Keratinocyte (primary cell): ENCODE measurements around the gene SYCN. TPM values are rescaled to one million over a fixed set of nuclear protein-coding genes. Genes with fewer than 3 reads are reported as not detected.

Experiments
- DNase-seq: peaks from one replicate; pipeline ENCODE4 v3.0.0-alpha.2; 2011; ENCODE audit warnings: low read depth, missing footprints, low spot score
- FAIRE-seq: peaks from 2 replicates; lab custom pipeline; 2011; peaks lifted over from hg19 to GRCh38; lab: Jason Lieb, UNC
- H2AFZ ChIP-seq: 2 replicates; pipeline ENCODE4 v1.6.0; 2012; ENCODE audit warnings: low read length, control low read depth, inconsistent platforms; ENCODE audit not compliant: control insufficient read depth
- H3K27ac ChIP-seq: 2 replicates; pipeline ENCODE4 v1.5.1; 2011; ENCODE audit warnings: low read length; ENCODE audit not compliant: control insufficient read depth, insufficient read depth
- H3K27me3 ChIP-seq: 3 replicates; pipeline ENCODE4 v1.6.0; 2011; ENCODE audit warnings: low read length; ENCODE audit not compliant: control insufficient read depth, insufficient read depth; ENCODE audit errors: extremely low read depth
- H3K36me3 ChIP-seq, 2 experiments: 2 replicates in 1 of 2; 3 replicates in 1 of 2; pipeline ENCODE4 v1.5.1; 2011; ENCODE audit warnings: low read length in 2 of 2, mild to moderate bottlenecking in 1 of 2; ENCODE audit not compliant: control insufficient read depth in 2 of 2, insufficient read depth in 2 of 2; ENCODE audit errors: extremely low read depth in 1 of 2
- H3K4me1 ChIP-seq: 3 replicates; pipeline ENCODE4 v1.5.1; 2011; ENCODE audit warnings: low read length; ENCODE audit not compliant: control insufficient read depth, insufficient read depth; ENCODE audit errors: extremely low read depth
- H3K4me2 ChIP-seq: 3 replicates; pipeline ENCODE4 v1.6.0; 2011; ENCODE audit warnings: low read depth, low read length; ENCODE audit not compliant: control insufficient read depth, insufficient read depth; ENCODE audit errors: extremely low read depth
- H3K4me3 ChIP-seq, 3 experiments: fragments of 200-600 bp in 1 of 3; sonication (generic) in 1 of 3; 2 replicates in 2 of 3; 3 replicates in 1 of 3; pipeline ENCODE4 v1.5.1; 2011 to 2016; ENCODE audit warnings: low read length in 3 of 3, mild to moderate bottlenecking in 3 of 3, control low read depth in 2 of 3, inconsistent platforms in 1 of 3, low read depth in 1 of 3, mixed read lengths in 1 of 3, mixed run types in 1 of 3, moderate library complexity in 1 of 3; ENCODE audit not compliant: control insufficient read depth in 2 of 3, insufficient read depth in 2 of 3; ENCODE audit errors: extremely low read depth in 1 of 3
- H3K79me2 ChIP-seq: 2 replicates; pipeline ENCODE4 v1.6.0; 2012; ENCODE audit warnings: low read length; ENCODE audit not compliant: control insufficient read depth, insufficient read depth
- H3K9ac ChIP-seq: 3 replicates; pipeline ENCODE4 v1.6.0; 2011; ENCODE audit warnings: low read length; ENCODE audit not compliant: control insufficient read depth, insufficient read depth; ENCODE audit errors: extremely low read depth
- H3K9me1 ChIP-seq: 3 replicates; pipeline ENCODE4 v1.6.0; 2011; ENCODE audit warnings: low read length; ENCODE audit not compliant: control insufficient read depth, insufficient read depth; ENCODE audit errors: extremely low read depth
- H3K9me3 ChIP-seq: 2 replicates; pipeline ENCODE4 v1.5.1; 2012; ENCODE audit warnings: low read depth, low read length; ENCODE audit not compliant: control insufficient read depth
- H4K20me1 ChIP-seq: 3 replicates; pipeline ENCODE4 v1.6.0; 2011; ENCODE audit warnings: low read length; ENCODE audit not compliant: control insufficient read depth, insufficient read depth; ENCODE audit errors: extremely low read depth
- EZH2 ChIP-seq: IDR thresholded peaks from one replicate; pipeline ENCODE4 v1.6.1; 2012; ENCODE audit warnings: inconsistent platforms, mild to moderate bottlenecking, low read length, moderate library complexity
- dilution Hi-C: fragments of 300-500 bp; cut with MboI; formaldehyde crosslinking; loops from one replicate; pipeline ENCODE4 v1.7.0; 2020; ENCODE audit warnings: low sequenced_read_pairs; ENCODE audit not compliant: extremely low pct_ligation_motif_present
- polyA plus RNA-seq, 5 experiments: library from polyadenylated mRNA; depleted of rRNA in 3 of 5; stranded (reverse) in 3 of 5; stranded (forward) in 1 of 5; unstranded in 1 of 5; fragments of >200 nt; gene quantifications; 1 replicate in 1 of 5; 2 replicates in 3 of 5; 3 replicates in 1 of 5; pipeline versions ENCODE4 v1.2.1 to v1.2.3, GENCODE V29; 2011 to 2012; ENCODE audit warnings: missing spikeins in 2 of 5, low read depth in 1 of 5, low replicate concordance in 1 of 5
- TF ChIP-seq, protein P1 (sequence below), 3 experiments: IDR thresholded peaks in 1 of 3; conservative IDR thresholded peaks in 1 of 3; optimal IDR thresholded peaks in 1 of 3; 2 replicates in 2 of 3; 3 replicates in 1 of 3; pipeline versions ENCODE3 to v1.5.1; 2011; ENCODE audit warnings: low read length in 3 of 3, mild to moderate bottlenecking in 3 of 3, moderate library complexity in 2 of 3, control low read depth in 1 of 3, inconsistent platforms in 1 of 3; ENCODE audit not compliant: insufficient read depth in 2 of 3; ENCODE audit errors: extremely low read depth in 1 of 3

The SYCN gene
- polyA plus RNA-seq, 1 donor (not counting 4 experiments of a cell fraction or from before 2014, with no cell fraction given) = not detected

DNA sequence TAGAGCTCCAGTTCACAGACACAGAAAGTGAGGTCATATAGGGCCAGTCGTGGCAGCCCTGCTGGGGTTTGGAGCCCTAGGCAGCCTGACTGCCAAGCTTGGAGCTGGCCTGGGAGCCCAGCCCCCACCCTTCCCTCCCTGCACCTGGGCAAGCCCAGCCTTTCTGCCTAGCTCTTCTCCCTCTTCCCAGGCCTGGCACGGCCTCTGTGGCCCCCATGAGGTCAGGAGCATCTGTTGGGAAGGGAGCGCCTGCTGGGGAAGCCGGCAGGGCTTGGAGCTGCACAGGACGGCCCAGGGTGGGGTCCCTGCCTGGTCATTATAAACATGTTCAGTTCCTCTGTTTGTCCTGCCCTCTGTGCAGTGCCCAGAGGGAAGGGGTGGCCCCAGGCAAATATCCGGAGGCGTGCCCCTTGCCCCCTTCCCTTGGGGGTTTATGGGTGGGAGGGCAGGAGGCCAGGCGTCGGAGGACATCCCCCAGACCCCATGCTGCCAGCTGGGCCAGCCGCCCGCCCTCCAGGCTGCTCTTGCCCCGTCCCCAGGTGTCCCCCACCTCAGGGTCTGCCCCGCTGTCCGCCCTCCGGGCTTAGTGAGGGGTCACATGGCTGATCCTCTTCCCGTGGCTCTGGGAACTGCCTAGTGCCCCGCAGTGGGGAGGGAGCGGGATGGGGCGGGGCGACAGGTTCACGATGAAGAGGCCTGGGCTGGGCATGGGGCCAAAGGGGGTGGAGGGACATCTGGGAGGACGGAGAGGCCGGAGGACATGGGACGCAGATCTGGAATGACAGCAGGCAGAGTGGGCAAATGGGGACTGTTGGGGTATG lies 37.3 kb downstream of the SYCN start:
- DNase-seq = no peak
- no peak overlapping the region for H3K4me3 ChIP-seq

DNA sequence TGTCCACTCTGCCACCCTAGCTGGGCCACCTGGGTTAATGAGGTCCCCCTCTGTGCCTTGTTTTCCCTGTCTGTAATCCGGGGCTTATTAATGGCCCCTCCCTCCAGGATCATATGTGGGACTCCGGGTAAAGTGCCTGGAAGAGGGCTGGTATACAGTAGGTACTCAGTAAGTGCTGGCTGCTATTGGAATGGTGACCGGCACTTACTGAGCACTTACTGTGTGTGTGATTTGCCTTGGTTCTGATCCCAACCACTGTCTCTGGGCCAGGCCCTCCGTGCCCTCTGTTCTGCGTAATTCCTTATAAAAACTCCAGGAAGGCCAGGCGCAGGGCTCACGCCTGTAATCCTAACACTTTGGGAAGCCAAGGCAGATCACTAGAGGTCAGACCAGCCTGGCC lies 38.2 kb downstream of the SYCN start:
- Histone ChIP-seq H3K9ac (no peak overlapping the region), H3K4me1 (peaks cover 20% of the 10 kb centered on the region), H2AFZ (no peak overlapping the region), H3K79me2 (peaks cover 30% of the 10 kb centered on the region), H3K27me3 (no peaks in the 10 kb centered on the region), H3K9me1 (no peaks in the 10 kb centered on the region), H3K9me3 (no peaks in the 10 kb centered on the region), H4K20me1 (peaks cover 3% of the 10 kb centered on the region), H3K4me2 (no peak overlapping the region), H3K36me3 (peaks cover 0 to 9% of the 10 kb centered on the region in 2 experiments), H3K4me3 (no peak overlapping the region), H3K27ac (no peak overlapping the region)
- FAIRE-seq (no peak), DNase-seq (no peak)
- TF ChIP-seq EZH2 = no peak
- TF ChIP-seq, protein P1, sequence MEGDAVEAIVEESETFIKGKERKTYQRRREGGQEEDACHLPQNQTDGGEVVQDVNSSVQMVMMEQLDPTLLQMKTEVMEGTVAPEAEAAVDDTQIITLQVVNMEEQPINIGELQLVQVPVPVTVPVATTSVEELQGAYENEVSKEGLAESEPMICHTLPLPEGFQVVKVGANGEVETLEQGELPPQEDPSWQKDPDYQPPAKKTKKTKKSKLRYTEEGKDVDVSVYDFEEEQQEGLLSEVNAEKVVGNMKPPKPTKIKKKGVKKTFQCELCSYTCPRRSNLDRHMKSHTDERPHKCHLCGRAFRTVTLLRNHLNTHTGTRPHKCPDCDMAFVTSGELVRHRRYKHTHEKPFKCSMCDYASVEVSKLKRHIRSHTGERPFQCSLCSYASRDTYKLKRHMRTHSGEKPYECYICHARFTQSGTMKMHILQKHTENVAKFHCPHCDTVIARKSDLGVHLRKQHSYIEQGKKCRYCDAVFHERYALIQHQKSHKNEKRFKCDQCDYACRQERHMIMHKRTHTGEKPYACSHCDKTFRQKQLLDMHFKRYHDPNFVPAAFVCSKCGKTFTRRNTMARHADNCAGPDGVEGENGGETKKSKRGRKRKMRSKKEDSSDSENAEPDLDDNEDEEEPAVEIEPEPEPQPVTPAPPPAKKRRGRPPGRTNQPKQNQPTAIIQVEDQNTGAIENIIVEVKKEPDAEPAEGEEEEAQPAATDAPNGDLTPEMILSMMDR (optimal IDR thresholded peaks at IDR 0.05 in 1 of 3, IDR thresholded peaks at IDR 0.05 in 1 of 3, conservative IDR thresholded peaks at IDR 0.05 in 1 of 3; ENCODE audit: extremely low read depth in 1 of 3, insufficient read depth in 2 of 3, low read length in 3 of 3) = no peak
- dilution Hi-C loops = no loop called here

More for the DNA sequence above, 37.3 kb downstream of the SYCN start:
- H3K9me1 ChIP-seq = no peaks in the 10 kb centered on the region
- H3K36me3 ChIP-seq = peaks cover 0 to 10% of the 10 kb centered on the region in 2 experiments
- H3K79me2 ChIP-seq = peaks cover 21% of the 10 kb centered on the region
- H3K9me3 ChIP-seq = no peaks in the 10 kb centered on the region
- peaks cover 16% of the 10 kb centered on the region for H3K4me1 ChIP-seq
- peak overlapping the region; percentile 51 for H3K4me2 ChIP-seq
- no peak overlapping the region for H3K9ac ChIP-seq
- H4K20me1 ChIP-seq = peaks cover 3% of the 10 kb centered on the region
- no peak overlapping the region for H2AFZ ChIP-seq
- dilution Hi-C loops = no loop called here
- H3K27me3 ChIP-seq = no peaks in the 10 kb centered on the region
- no peak overlapping the region for H3K27ac ChIP-seq
- no peak for TF ChIP-seq EZH2
- TF ChIP-seq, protein P1 (optimal IDR thresholded peaks at IDR 0.05 in 1 of 3, IDR thresholded peaks at IDR 0.05 in 1 of 3, conservative IDR thresholded peaks at IDR 0.05 in 1 of 3; ENCODE audit: extremely low read depth in 1 of 3, insufficient read depth in 2 of 3, low read length in 3 of 3) = no peak
- no peak for FAIRE-seq
